ENCODE data around the gene EYS.

The EYS gene

GRCh38 chr6:64081453-64081852 is 1625.6 kb downstream of the EYS start:
- DNase-seq (ENCODE audit: low read depth): no peak
- TF ChIP-seq, protein P1, sequence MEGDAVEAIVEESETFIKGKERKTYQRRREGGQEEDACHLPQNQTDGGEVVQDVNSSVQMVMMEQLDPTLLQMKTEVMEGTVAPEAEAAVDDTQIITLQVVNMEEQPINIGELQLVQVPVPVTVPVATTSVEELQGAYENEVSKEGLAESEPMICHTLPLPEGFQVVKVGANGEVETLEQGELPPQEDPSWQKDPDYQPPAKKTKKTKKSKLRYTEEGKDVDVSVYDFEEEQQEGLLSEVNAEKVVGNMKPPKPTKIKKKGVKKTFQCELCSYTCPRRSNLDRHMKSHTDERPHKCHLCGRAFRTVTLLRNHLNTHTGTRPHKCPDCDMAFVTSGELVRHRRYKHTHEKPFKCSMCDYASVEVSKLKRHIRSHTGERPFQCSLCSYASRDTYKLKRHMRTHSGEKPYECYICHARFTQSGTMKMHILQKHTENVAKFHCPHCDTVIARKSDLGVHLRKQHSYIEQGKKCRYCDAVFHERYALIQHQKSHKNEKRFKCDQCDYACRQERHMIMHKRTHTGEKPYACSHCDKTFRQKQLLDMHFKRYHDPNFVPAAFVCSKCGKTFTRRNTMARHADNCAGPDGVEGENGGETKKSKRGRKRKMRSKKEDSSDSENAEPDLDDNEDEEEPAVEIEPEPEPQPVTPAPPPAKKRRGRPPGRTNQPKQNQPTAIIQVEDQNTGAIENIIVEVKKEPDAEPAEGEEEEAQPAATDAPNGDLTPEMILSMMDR (IDR thresholded peaks at IDR 0.05; ENCODE audit: control insufficient read depth, extremely low read depth, insufficient read depth): no peak
- H3K4me3 ChIP-seq (ENCODE audit: low read depth, low read length): no peak overlapping the region

- TF ChIP-seq, protein P1 (IDR thresholded peaks at IDR 0.05; ENCODE audit: control insufficient read depth, extremely low read depth, insufficient read depth): no peak
- DNase-seq (ENCODE audit: low read depth): no peak
- no peak overlapping the region for H3K4me3 ChIP-seq (ENCODE audit: low read depth, low read length)
Observed at GRCh38 chr6:64074981-64075380, 1632.0 kb downstream of the EYS start.

- TF ChIP-seq, protein P1 (IDR thresholded peaks at IDR 0.05; ENCODE audit: control insufficient read depth, extremely low read depth, insufficient read depth): no peak
- H3K4me3 ChIP-seq (ENCODE audit: low read depth, low read length): no peak overlapping the region
- DNase-seq (ENCODE audit: low read depth): no peak
Observed at GRCh38 chr6:64072686-64073085, 1634.3 kb downstream of the EYS start.

GRCh38 chr6:64064919-64065318 is 1642.1 kb downstream of the EYS start:
- no peak for DNase-seq (ENCODE audit: low read depth)
- H3K4me3 ChIP-seq (ENCODE audit: low read depth, low read length): no peak overlapping the region
- TF ChIP-seq, protein P1 (IDR thresholded peaks at IDR 0.05; ENCODE audit: control insufficient read depth, extremely low read depth, insufficient read depth): no peak

- no peak for DNase-seq (ENCODE audit: low read depth)
- H3K4me3 ChIP-seq (ENCODE audit: low read depth, low read length): no peak overlapping the region
- TF ChIP-seq, protein P1 (IDR thresholded peaks at IDR 0.05; ENCODE audit: control insufficient read depth, extremely low read depth, insufficient read depth): no peak
Observed at GRCh38 chr6:64062960-64063683, 1643.9 kb downstream of the EYS start.

GRCh38 chr6:64054861-64055260 is 1652.2 kb downstream of the EYS start:
- no peak for DNase-seq (ENCODE audit: low read depth)
- TF ChIP-seq, protein P1 (IDR thresholded peaks at IDR 0.05; ENCODE audit: control insufficient read depth, extremely low read depth, insufficient read depth): no peak
- no peak overlapping the region for H3K4me3 ChIP-seq (ENCODE audit: low read depth, low read length)

GRCh38 chr6:64050590-64050989 is 1656.4 kb downstream of the EYS start:
- no peak for DNase-seq (ENCODE audit: low read depth)
- TF ChIP-seq, protein P1 (IDR thresholded peaks at IDR 0.05; ENCODE audit: control insufficient read depth, extremely low read depth, insufficient read depth): no peak
- H3K4me3 ChIP-seq (ENCODE audit: low read depth, low read length): no peak overlapping the region

All from LNCaP clone FGC (cell line).